Jurkat, Clone E6-1 (cell line): ENCODE data around the gene SERPINB10.

Source experiments
- DNase-seq: peaks from one replicate; pipeline ENCODE4 v3.0.0-alpha.2; 2011; ENCODE audit warnings: low read depth, low spot score
- H3K4me3 ChIP-seq: 2 replicates; pipeline ENCODE4 v1.5.1; 2011; ENCODE audit warnings: mild to moderate bottlenecking, low read length, control low read depth, moderate library complexity

The SERPINB10 gene

GRCh38 chr18:63971320-63972001, 63.7 kb downstream of the SERPINB10 start:
- DNase-seq: peak; percentile 93
- H3K4me3 ChIP-seq: peak overlapping the region; percentile 78

- DNase-seq: peak; percentile 61
- H3K4me3 ChIP-seq: peak overlapping the region; percentile 78; the same call in 1 of the 2 replicates
These were observed 64.2 kb downstream of the SERPINB10 start for GRCh38 chr18:63972002-63972376.

- H3K4me3 ChIP-seq: no peak overlapping the region
- peak; percentile 54 for DNase-seq
These were observed 67.2 kb downstream of the SERPINB10 start for GRCh38 chr18:63974991-63975390.

- H3K4me3 ChIP-seq: no peak overlapping the region
- no peak for DNase-seq
These were observed 67.9 kb downstream of the SERPINB10 start for GRCh38 chr18:63975628-63976027.

GRCh38 chr18:63977040-63977439, 69.3 kb downstream of the SERPINB10 start:
- H3K4me3 ChIP-seq: no peak overlapping the region
- DNase-seq: no peak

- peak; percentile 78 for DNase-seq
- peak overlapping the region; percentile 25 for H3K4me3 ChIP-seq
These were observed 71.7 kb downstream of the SERPINB10 start for GRCh38 chr18:63979409-63979920.

GRCh38 chr18:63980027-63980426, 72.3 kb downstream of the SERPINB10 start:
- DNase-seq: no peak
- H3K4me3 ChIP-seq: no peak overlapping the region

- DNase-seq: peak; percentile 65
- no peak overlapping the region; the same call in 1 of the 2 replicates for H3K4me3 ChIP-seq
These were observed 73.2 kb downstream of the SERPINB10 start for GRCh38 chr18:63980896-63981460.

GRCh38 chr18:63981719-63982118, 74.0 kb downstream of the SERPINB10 start:
- DNase-seq: no peak
- H3K4me3 ChIP-seq: no peak overlapping the region

- no peak overlapping the region for H3K4me3 ChIP-seq
- DNase-seq: no peak
These were observed 74.6 kb downstream of the SERPINB10 start for GRCh38 chr18:63982361-63982760.
